H1 (cell line): ENCODE data around the gene GNG7. TPM values are rescaled to one million over a fixed set of nuclear protein-coding genes. Genes with fewer than 3 reads are reported as not detected.

ENCODE experiments used
- CTCF ChIA-PET: fragments of 300-600 bp; sonication (Branson Sonifier 250); formaldehyde crosslinking; loops from one replicate; lab custom pipeline; 2021; ENCODE audit not compliant: partially characterized antibody; lab: Charles Lee
- POLR2A ChIA-PET: fragments of 300-600 bp; sonication (Branson Sonifier 250); formaldehyde crosslinking; loops from one replicate; lab custom pipeline; 2021; ENCODE audit warnings: inconsistent platforms; ENCODE audit not compliant: partially characterized antibody; lab: Charles Lee
- DNase-seq, 2 experiments: peaks; one replicate each; pipeline versions ENCODE4 v3.0.0 to v3.0.0-alpha.2; 2010 to 2022; ENCODE audit warnings: low spot score in 2 of 2, low read depth in 1 of 2, mixed read lengths in 1 of 2
- FAIRE-seq: peaks from 2 replicates; lab custom pipeline; 2011; peaks lifted over from hg19 to GRCh38; lab: Jason Lieb, UNC
- H2AFZ ChIP-seq: 2 replicates; pipeline ENCODE4 v1.8.1; 2012; ENCODE audit warnings: low read length, inconsistent platforms
- H2AK5ac ChIP-seq: 2 replicates; pipeline ENCODE4 v1.6.1; 2013; ENCODE audit warnings: low read depth, low read length
- H2BK120ac ChIP-seq: replicated peaks from 2 replicates; pipeline ENCODE3; 2013; ENCODE audit warnings: low read depth, low read length, inconsistent platforms
- H2BK12ac ChIP-seq: 2 replicates; pipeline ENCODE4 v1.6.1; 2013; ENCODE audit warnings: low read depth, low read length
- H2BK15ac ChIP-seq: 2 replicates; pipeline ENCODE4 v1.6.1; 2013; ENCODE audit warnings: low read length
- H2BK20ac ChIP-seq: 2 replicates; pipeline ENCODE4 v1.6.1; 2013; ENCODE audit warnings: low read length
- H2BK5ac ChIP-seq: 2 replicates; pipeline ENCODE4 v1.6.1; 2013; ENCODE audit warnings: low read depth, low read length
- H3K14ac ChIP-seq: 2 replicates; pipeline ENCODE4 v1.6.1; 2013; ENCODE audit warnings: inconsistent platforms; ENCODE audit not compliant: insufficient read length
- H3K18ac ChIP-seq: 2 replicates; pipeline ENCODE4 v1.6.1; 2013; ENCODE audit warnings: low read length; ENCODE audit errors: extremely low read depth
- H3K23ac ChIP-seq: 2 replicates; pipeline ENCODE4 v1.6.1; 2013; ENCODE audit warnings: inconsistent platforms; ENCODE audit not compliant: insufficient read length
- H3K23me2 ChIP-seq: 2 replicates; pipeline ENCODE4 v1.6.1; 2013; ENCODE audit warnings: low read depth, low read length
- H3K27ac ChIP-seq: 2 replicates; pipeline ENCODE4 v1.6.1; 2011; ENCODE audit warnings: low read depth, low read length, inconsistent platforms
- H3K27me3 ChIP-seq, 4 experiments: replicated peaks in 1 of 4; 1 replicate in 1 of 4; 2 replicates in 3 of 4; pipeline versions ENCODE4 v1.6.1 to v1.8.1; 2011 to 2013; ENCODE audit warnings: low read length in 3 of 4, mild to moderate bottlenecking in 3 of 4, inconsistent platforms in 2 of 4, mixed read lengths in 2 of 4, moderate library complexity in 1 of 4; ENCODE audit not compliant: control insufficient read depth in 3 of 4, insufficient read depth in 3 of 4; ENCODE audit errors: extremely low read depth in 1 of 4
- H3K36me3 ChIP-seq, 4 experiments: 2 replicates each; pipeline versions ENCODE4 v1.6.1 to v1.8.1; 2011 to 2013; ENCODE audit warnings: mild to moderate bottlenecking in 4 of 4, low read length in 3 of 4, moderate library complexity in 2 of 4, control low read depth in 1 of 4, inconsistent platforms in 1 of 4; ENCODE audit not compliant: insufficient read depth in 4 of 4, control insufficient read depth in 2 of 4
- H3K4ac ChIP-seq: replicated peaks from 2 replicates; pipeline ENCODE3; 2013; ENCODE audit warnings: low read length, low read depth, mixed read lengths, inconsistent platforms; ENCODE audit not compliant: insufficient read length
- H3K4me1 ChIP-seq, 4 experiments: replicated peaks in 1 of 4; 1 replicate in 1 of 4; 2 replicates in 3 of 4; pipeline versions ENCODE4 v1.6.1 to v1.8.1; 2011 to 2013; ENCODE audit warnings: low read length in 3 of 4, inconsistent platforms in 2 of 4, mixed read lengths in 1 of 4; ENCODE audit not compliant: insufficient read depth in 4 of 4, control insufficient read depth in 3 of 4
- H3K4me2 ChIP-seq, 2 experiments: 2 replicates each; pipeline versions ENCODE4 v1.6.1 to v1.8.1; 2011 to 2013; ENCODE audit warnings: low read depth in 2 of 2, low read length in 2 of 2, control low read depth in 1 of 2, inconsistent platforms in 1 of 2, mild to moderate bottlenecking in 1 of 2; ENCODE audit not compliant: insufficient read depth in 1 of 2
- H3K4me3 ChIP-seq, 4 experiments: fragments of 200-600, 300-600 bp in 1 of 4; sonication (generic), shearing (Covaris generic), sonication (Bioruptor Twin) in 1 of 4; 2 replicates each; pipeline versions ENCODE4 v1.5.1 to v1.8.1; 2011 to 2016; ENCODE audit warnings: low read length in 4 of 4, low read depth in 3 of 4, control low read depth in 2 of 4, inconsistent platforms in 2 of 4, mild to moderate bottlenecking in 2 of 4, mixed read lengths in 1 of 4, moderate library complexity in 1 of 4; ENCODE audit not compliant: insufficient read depth in 2 of 4; ENCODE audit errors: extremely low read depth in 1 of 4
- H3K56ac ChIP-seq: replicated peaks from 2 replicates; pipeline ENCODE3; 2013; ENCODE audit warnings: low read depth, mild to moderate bottlenecking, mixed read lengths, low read length, inconsistent platforms; ENCODE audit not compliant: insufficient read length
- H3K79me1 ChIP-seq: 2 replicates; pipeline ENCODE4 v1.6.1; 2013; ENCODE audit warnings: low read depth, low read length, control low read depth
- H3K79me2 ChIP-seq, 2 experiments: 2 replicates each; pipeline versions ENCODE4 v1.6.1 to v1.8.1; 2012 to 2013; ENCODE audit warnings: low read length in 2 of 2, mild to moderate bottlenecking in 2 of 2, inconsistent platforms in 1 of 2; ENCODE audit not compliant: insufficient read depth in 2 of 2, control insufficient read depth in 1 of 2
- H3K9ac ChIP-seq, 4 experiments: replicated peaks in 1 of 4; 1 replicate in 1 of 4; 2 replicates in 3 of 4; pipeline versions ENCODE4 v1.6.1 to v1.8.1; 2011 to 2013; ENCODE audit warnings: low read depth in 3 of 4, low read length in 3 of 4, control low read depth in 2 of 4, mild to moderate bottlenecking in 2 of 4, moderate library complexity in 2 of 4, inconsistent platforms in 1 of 4; ENCODE audit errors: extremely low read depth in 1 of 4
- H3K9me3 ChIP-seq, 2 experiments: 2 replicates each; pipeline versions ENCODE4 v1.6.1 to v1.8.1; 2012 to 2013; ENCODE audit warnings: mild to moderate bottlenecking in 2 of 2, moderate library complexity in 2 of 2, control low read depth in 1 of 2, inconsistent platforms in 1 of 2, low read depth in 1 of 2, low read length in 1 of 2, mixed read lengths in 1 of 2; ENCODE audit not compliant: insufficient read depth in 2 of 2
- H4K20me1 ChIP-seq, 2 experiments: replicated peaks in 1 of 2; 2 replicates each; pipeline versions ENCODE3 to v1.8.1; 2011 to 2013; ENCODE audit warnings: inconsistent platforms in 2 of 2, low read length in 2 of 2, mild to moderate bottlenecking in 1 of 2; ENCODE audit not compliant: insufficient read depth in 2 of 2, control insufficient read depth in 1 of 2
- H4K5ac ChIP-seq: 2 replicates; pipeline ENCODE4 v1.6.1; 2013; ENCODE audit warnings: low read length, low read depth, mixed read lengths, inconsistent platforms; ENCODE audit not compliant: insufficient read length
- H4K8ac ChIP-seq: 2 replicates; pipeline ENCODE4 v1.8.0; 2013; ENCODE audit warnings: mild to moderate bottlenecking, moderate library complexity, low read length, inconsistent platforms; ENCODE audit not compliant: insufficient read depth; ENCODE audit errors: extremely low read depth
- H4K91ac ChIP-seq: replicated peaks from 2 replicates; pipeline ENCODE3; 2013; ENCODE audit warnings: low read length, mixed read lengths, inconsistent platforms; ENCODE audit not compliant: insufficient read length
- KDM1A ChIP-seq: fragments of 200-600, 300-600 bp; sonication (generic); IDR thresholded peaks from 2 replicates; pipeline ENCODE4 v1.7.1; 2016; ENCODE audit warnings: mild to moderate bottlenecking, low read length, borderline replicate concordance
- RAD21 ChIP-seq, 2 experiments: IDR thresholded peaks in 1 of 2; conservative IDR thresholded peaks in 1 of 2; 2 replicates each; pipeline ENCODE4 v1.6.1; 2011; ENCODE audit warnings: low read depth in 2 of 2, low read length in 2 of 2, improper control_type of control experiment in 1 of 2, inconsistent platforms in 1 of 2, mild to moderate bottlenecking in 1 of 2, moderate library complexity in 1 of 2
- WGBS, 2 experiments: shearing (Covaris generic) in 1 of 2; methylation state at CpG; one replicate each; pipeline versions ENCODE4 v1.1.6 to v1.1.7; 2013 to 2015; ENCODE audit warnings: low lambda C conversion rate in 2 of 2, mixed read lengths in 2 of 2, inconsistent platforms in 1 of 2, low coverage in 1 of 2, missing lambda C conversion rate in 1 of 2; ENCODE audit not compliant: insufficient replicate concordance in 2 of 2, insufficient coverage in 1 of 2, insufficient read length in 1 of 2; ENCODE audit errors: extremely low coverage in 1 of 2, missing lambda C conversion rate in 1 of 2; 5-methylcytosine and 5-hydroxymethylcytosine counted together
- polyA plus RNA-seq, 7 experiments: library from polyadenylated mRNA; depleted of rRNA in 3 of 7; stranded (reverse) in 5 of 7; unstranded in 2 of 7; fragments of >200 nt in 5 of 7; fragments of 200-250 nt in 2 of 7; gene quantifications; 1 replicate in 5 of 7; 2 replicates in 1 of 7; 4 replicates in 1 of 7; pipeline versions ENCODE4 v1.2.1 to v1.2.3, GENCODE V29; 2011 to 2013; ENCODE audit warnings: missing spikeins in 2 of 7, mixed read lengths in 2 of 7
- total RNA-seq: library from RNA; stranded (reverse); fragmentation: NEBNext Ultra II Directional; extraction: Animal tissue kit (Norgen Biotek cat#: 25700); gene quantifications from 2 replicates; pipeline ENCODE4 v1.2.1, GENCODE V29; 2021

Gene GNG7
- total and polyA plus RNA-seq, 2 of the 8 experiments (the other 6 are each of a cell fraction or from before 2014, with no cell fraction given): 2.8 to 7.8 TPM

DNA sequence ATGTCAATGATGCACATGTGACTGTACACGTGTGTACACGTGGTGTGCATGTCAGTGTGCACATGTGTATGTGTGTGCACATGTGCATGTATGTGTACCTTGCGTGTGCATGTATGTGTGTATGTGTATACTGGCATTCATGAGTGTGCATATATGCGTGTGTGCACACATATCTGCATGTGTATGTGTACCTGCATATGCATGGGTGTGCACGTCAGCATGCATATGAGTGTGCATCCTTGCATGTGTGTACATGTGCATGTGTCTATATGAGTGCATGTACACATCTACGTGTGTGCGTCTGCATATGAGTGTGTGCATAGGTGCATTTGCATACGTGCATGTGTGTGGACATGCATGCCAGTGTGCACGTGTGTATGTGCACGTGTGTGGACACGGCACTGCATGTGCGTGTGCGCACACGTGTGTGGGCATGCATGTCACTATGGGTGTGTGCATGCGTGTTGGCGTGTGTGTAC, 178.1 kb downstream of the GNG7 start:
- WGBS, 2 experiments: 87% methylated on average over 16 of the region's 16 CpGs; no CpG with 5 or more reads in 1 of the 2 experiments
- Histone ChIP-seq H3K27ac (peak overlapping the region; percentile 37; the same call in 1 of the 2 replicates), H3K4me1 (peaks cover 0 to 13% (median 5%) of the 10 kb centered on the region in 4 experiments; a peak in 4 of 7 replicates), H4K8ac (no peak overlapping the region), H4K20me1 (peaks cover 0 to 7% of the 10 kb centered on the region in 2 experiments), H2BK15ac (no peak overlapping the region), H3K9ac (no peak overlapping the region; a peak in 1 of 7 replicates), H3K79me2 (no peaks in the 10 kb centered on the region), H3K9me3 (no peaks in the 10 kb centered on the region), H3K56ac (no peak overlapping the region), H3K4ac (peak overlapping the region; percentile 97), H4K91ac (peak overlapping the region; percentile 97), H3K14ac (no peak overlapping the region), H3K4me2 (0 out of 4 replicates have a peak overlapping the region, but pooled peaks of 1 of the 2 experiments have one; percentile 10), H2BK20ac (no peak overlapping the region), H2BK5ac (peak overlapping the region; percentile 87), H3K79me1 (no peaks in the 10 kb centered on the region), H2AK5ac (peak overlapping the region; percentile 57; the same call in 1 of the 2 replicates), H3K36me3 (no peaks in the 10 kb centered on the region), H2BK120ac (no peak overlapping the region), H4K5ac (peak overlapping the region; percentile 76), H3K23me2 (no peaks in the 10 kb centered on the region; the same call in 1 of the 2 replicates), H3K4me3 (no peak overlapping the region), H2BK12ac (peak overlapping the region; percentile 90; the same call in 1 of the 2 replicates), H3K27me3 (no peaks in the 10 kb centered on the region), H3K18ac (no peak overlapping the region; the same call in 1 of the 2 replicates), H3K23ac (no peak overlapping the region), H2AFZ (no peak overlapping the region)
- DNase-seq: no peak
- ChIA-PET POLR2A (interaction anchor here (1.2 to 1.7 kb wide), 4 partner anchors 12 to 48 kb away, joined by 4 to 13 read pairs (median 9); partner anchors contain the start of gene GADD45B), CTCF (interaction anchor here (1.3 to 1.6 kb wide), 2 partner anchors 12 to 13 kb away, joined by 4 read pairs; no protein-coding TSS in a partner anchor)
- TF ChIP-seq RAD21 (IDR thresholded peaks at IDR 0.05 in 1 of 2, conservative IDR thresholded peaks at IDR 0.05 in 1 of 2; ENCODE audit: low read depth in 2 of 2, low read length in 2 of 2) (no peak), KDM1A (peak; percentile 63; the same call in 1 of the 2 replicates)
- FAIRE-seq: no peak
